Esophagus (tissue), 2 donors: ENCODE measurements around the gene CDHR4. TPM values are rescaled to one million over a fixed set of nuclear protein-coding genes. Genes with fewer than 3 reads are reported as not detected.
"Not testable (repeated sequence)": the region's sequence is repeated elsewhere in the genome, so short reads cannot be mapped to it uniquely, and the experiment has no call there.

ENCODE experiments used
- H3K27ac ChIP-seq, 2 donors: one replicate each; pipeline ENCODE4 v1.5.1; 2013; ENCODE audit warnings: low read depth in 2 of 2, mild to moderate bottlenecking in 2 of 2, inconsistent platforms in 1 of 2, low read length in 1 of 2, moderate library complexity in 1 of 2
- H3K27me3 ChIP-seq, 2 donors: one replicate each; pipeline ENCODE4 v1.6.1; 2013; ENCODE audit warnings: low read length in 2 of 2, control low read depth in 1 of 2, mild to moderate bottlenecking in 1 of 2; ENCODE audit not compliant: insufficient read depth in 2 of 2, control insufficient read depth in 1 of 2
- H3K36me3 ChIP-seq, 2 donors: one replicate each; pipeline ENCODE4 v1.6.1; 2013; ENCODE audit warnings: low read length in 1 of 2; ENCODE audit not compliant: control insufficient read depth in 2 of 2, insufficient read depth in 2 of 2
- H3K4me1 ChIP-seq, 2 donors: one replicate each; pipeline ENCODE4 v1.6.1; 2013; ENCODE audit warnings: low read length in 1 of 2; ENCODE audit not compliant: control insufficient read depth in 2 of 2, insufficient read depth in 2 of 2
- H3K4me3 ChIP-seq, 2 donors: one replicate each; pipeline ENCODE4 v1.5.1; 2013; ENCODE audit warnings: low read length in 2 of 2, mild to moderate bottlenecking in 2 of 2, low read depth in 1 of 2, moderate library complexity in 1 of 2
- H3K9me3 ChIP-seq, 2 donors: one replicate each; pipeline ENCODE4 v1.6.1; 2013; ENCODE audit warnings: mild to moderate bottlenecking in 2 of 2, low read depth in 1 of 2, low read length in 1 of 2, moderate library complexity in 1 of 2; ENCODE audit not compliant: control insufficient read depth in 2 of 2, insufficient read depth in 1 of 2
- WGBS, 2 donors: extraction: QIAGEN DNeasy Blood & Tissue Kit; methylation state at CpG; one replicate each; pipeline ENCODE4 v1.1.7; 2013; 5-methylcytosine and 5-hydroxymethylcytosine counted together
- polyA plus RNA-seq, 2 donors: library from polyadenylated mRNA; stranded (reverse); fragments of 200-250 nt; gene quantifications; one replicate each; pipeline ENCODE4 v1.2.3, GENCODE V29; 2013
- donor health status: healthy with polysubstance abuse.
- donor health status: Bipolar disorder and iron deficiency.

CDHR4 gene
- polyA plus RNA-seq, 2 donors: 0.04 TPM; not detected in 1

DNA sequence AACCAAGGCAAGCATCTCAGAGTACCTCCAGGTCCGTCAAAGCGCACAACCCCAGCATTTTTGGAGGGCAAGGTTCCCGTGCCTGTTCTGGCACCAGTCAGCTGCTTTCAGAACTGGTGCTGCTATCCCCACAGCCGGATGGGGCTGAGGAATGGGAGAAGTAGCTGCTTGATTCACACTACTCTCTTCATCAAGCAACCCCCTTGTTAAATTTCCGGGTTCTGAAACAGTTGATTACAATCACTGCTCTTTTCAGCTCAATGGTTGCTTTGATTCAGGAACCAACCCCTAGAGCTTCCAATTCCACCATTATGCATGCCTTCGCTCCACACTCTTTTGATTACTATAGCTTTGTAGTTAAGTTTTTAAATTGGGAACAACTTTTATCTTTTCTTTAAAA is 26.3 kb upstream of the CDHR4 start:
- Histone ChIP-seq H3K27ac (no peak overlapping the region), H3K4me1 (peaks cover 0 to 4% of the 10 kb centered on the region in 2 donors), H3K27me3 (no peaks in the 10 kb centered on the region), H3K36me3 (peaks cover 0 to 9% of the 10 kb centered on the region in 2 donors), H3K9me3 (no peaks in the 10 kb centered on the region), H3K4me3 (no peak overlapping the region)
- 71 to 85% methylated on average over 6 of the region's 6 CpGs for WGBS, 2 donors

- H3K4me3 ChIP-seq, H3K27me3 ChIP-seq, H3K9me3 ChIP-seq, H3K36me3 ChIP-seq, H3K4me1 ChIP-seq, H3K27ac ChIP-seq: not testable (repeated sequence)
- WGBS, 2 donors: 79 to 96% methylated on average over 3 of the region's 3 CpGs
Measured at GRCh38 chr3:49823131-49823530, 23.5 kb upstream of the CDHR4 start.

DNA sequence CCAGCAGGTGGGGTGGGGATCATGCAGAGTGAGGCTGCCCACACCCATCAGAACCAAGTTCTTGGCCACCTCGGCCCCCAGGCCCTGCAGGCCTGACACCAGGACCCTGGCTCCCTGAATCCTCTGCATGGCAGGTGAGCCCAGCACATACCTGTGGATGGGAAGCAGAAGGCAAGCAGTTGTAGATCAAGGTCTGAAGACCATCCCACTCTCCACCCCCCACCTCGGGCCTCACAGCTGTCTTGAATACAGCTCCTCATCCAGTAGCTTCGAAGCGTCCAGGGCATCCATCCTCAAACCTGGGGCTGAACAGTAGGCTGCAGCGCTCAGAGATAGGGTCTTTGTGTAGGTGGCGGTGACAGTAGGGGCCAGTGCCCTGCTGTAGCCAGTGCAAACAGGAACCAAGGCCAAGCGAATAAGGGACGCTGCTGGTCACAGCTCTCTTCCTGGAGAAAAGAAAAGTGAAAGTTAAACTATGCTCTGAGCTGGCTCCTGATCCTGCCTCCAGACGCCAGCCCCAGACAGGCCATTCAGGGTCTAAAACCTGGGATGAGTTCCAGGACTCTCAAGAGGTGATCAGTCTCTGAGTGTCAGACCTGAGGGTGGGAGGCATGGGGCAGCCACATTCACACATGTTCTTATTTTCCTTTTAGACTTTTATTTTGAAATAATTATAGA is 14.0 kb upstream of the CDHR4 start, which contains the start of gene UBA7:
Gene UBA7 (minus strand): TSS at position 457 of the 678 bp plus-strand sequence. CDS start 166 bp downstream, at position 291.
- Histone ChIP-seq H3K4me1 (peaks cover 11 to 15% of the 10 kb centered on the region in 2 donors), H3K9me3 (no peaks in the 10 kb centered on the region), H3K27ac (peak within 1 kb of the TSS; percentile 50 to 86), H3K27me3 (no peaks in the 10 kb centered on the region), H3K36me3 (peaks cover 15 to 25% of the 10 kb centered on the region in 2 donors), H3K4me3 (peak within 1 kb of the TSS; percentile 43 to 67)
- WGBS, 2 donors: 5 to 8% methylated on average over 9 of the region's 9 CpGs

DNA sequence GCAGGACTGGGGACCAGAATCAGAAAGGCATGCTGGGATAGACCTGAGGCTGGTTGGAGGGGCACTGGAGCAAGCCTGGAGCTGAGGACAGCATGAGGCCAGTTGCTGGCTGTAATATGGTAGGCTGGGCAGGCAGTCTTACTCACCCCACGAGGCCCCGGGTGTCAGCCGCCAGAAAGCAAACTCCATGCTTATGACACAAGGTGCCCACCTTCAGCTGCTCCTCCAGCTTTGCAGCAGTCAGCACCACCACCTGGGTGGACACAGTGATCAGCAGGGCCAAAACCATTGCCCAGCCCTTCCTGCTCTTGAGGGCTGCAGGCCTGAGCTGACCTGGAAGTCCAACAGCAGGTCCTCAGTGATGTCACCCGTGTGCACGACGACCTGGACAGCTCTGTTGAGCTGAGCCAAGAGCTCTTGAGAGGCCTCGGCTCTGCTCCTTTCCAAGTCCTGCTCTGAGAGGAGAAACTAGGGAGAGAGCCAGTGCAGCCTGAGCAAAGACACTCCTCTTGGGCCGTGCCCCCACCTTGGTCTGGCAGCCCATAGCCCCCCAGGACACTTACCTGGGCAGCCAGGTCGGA is 13.3 kb upstream of the CDHR4 start:
- peaks cover 11 to 15% of the 10 kb centered on the region in 2 donors for H3K4me1 ChIP-seq
- H3K27ac ChIP-seq: peak overlapping the region; percentile 50 to 86
- H3K36me3 ChIP-seq: peaks cover 15 to 25% of the 10 kb centered on the region in 2 donors
- H3K4me3 ChIP-seq: peak overlapping the region; percentile 43 to 67
- H3K27me3 ChIP-seq: no peaks in the 10 kb centered on the region
- 26 to 37% methylated on average over 9 of the region's 9 CpGs for WGBS, 2 donors
- H3K9me3 ChIP-seq: no peaks in the 10 kb centered on the region

- H3K27ac ChIP-seq: peak overlapping the region; percentile 23 to 53
- 50 to 65% methylated on average over 13 of the region's 13 CpGs for WGBS, 2 donors
Measured at GRCh38 chr3:49807431-49808114, 7.9 kb upstream of the CDHR4 start.

DNA sequence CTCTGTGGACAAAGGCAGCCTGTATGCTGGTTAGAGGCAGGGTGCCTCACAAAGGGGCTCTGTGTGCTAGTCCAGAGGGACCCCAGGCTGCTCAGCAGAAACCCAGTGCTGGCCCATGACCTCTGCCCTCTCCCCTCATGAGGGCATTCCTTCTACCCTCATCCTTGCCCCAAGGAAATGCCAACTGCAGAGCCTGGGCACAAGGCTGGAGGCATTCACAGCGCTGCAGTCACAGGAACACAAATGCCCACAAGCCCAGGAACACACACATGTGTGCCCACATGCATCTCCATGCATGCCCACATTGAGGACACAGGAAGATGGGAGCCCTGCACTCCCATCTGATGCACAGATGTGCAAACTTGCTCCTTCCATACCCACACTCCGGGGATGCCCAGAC is 7.2 kb upstream of the CDHR4 start:
- Histone ChIP-seq H3K27me3 (no peaks in the 10 kb centered on the region), H3K27ac (peak overlapping the region; percentile 11 to 53), H3K4me1 (peaks cover 12 to 42% of the 10 kb centered on the region in 2 donors), H3K9me3 (no peaks in the 10 kb centered on the region), H3K36me3 (peaks cover 15 to 28% of the 10 kb centered on the region in 2 donors), H3K4me3 (no peak overlapping the region)
- 62 to 79% methylated on average over 2 of the region's 2 CpGs for WGBS, 2 donors

More at GRCh38 chr3:49807431-49808114, 7.9 kb upstream of the CDHR4 start:
- Histone ChIP-seq H3K4me1 (peaks cover 14 to 46% of the 10 kb centered on the region in 2 donors), H3K36me3 (peaks cover 15 to 29% of the 10 kb centered on the region in 2 donors), H3K27me3 (no peaks in the 10 kb centered on the region), H3K4me3 (no peak overlapping the region), H3K9me3 (no peaks in the 10 kb centered on the region)

GRCh38 chr3:49805897-49806701 is 6.4 kb upstream of the CDHR4 start:
- Histone ChIP-seq H3K4me3 (no peak overlapping the region), H3K4me1 (peaks cover 12 to 42% of the 10 kb centered on the region in 2 donors), H3K27ac (peak overlapping the region; percentile 94 to 97), H3K36me3 (peaks cover 15 to 20% of the 10 kb centered on the region in 2 donors), H3K9me3 (no peaks in the 10 kb centered on the region), H3K27me3 (no peaks in the 10 kb centered on the region)
- 40 to 44% methylated on average over 11 of the region's 11 CpGs for WGBS, 2 donors

DNA sequence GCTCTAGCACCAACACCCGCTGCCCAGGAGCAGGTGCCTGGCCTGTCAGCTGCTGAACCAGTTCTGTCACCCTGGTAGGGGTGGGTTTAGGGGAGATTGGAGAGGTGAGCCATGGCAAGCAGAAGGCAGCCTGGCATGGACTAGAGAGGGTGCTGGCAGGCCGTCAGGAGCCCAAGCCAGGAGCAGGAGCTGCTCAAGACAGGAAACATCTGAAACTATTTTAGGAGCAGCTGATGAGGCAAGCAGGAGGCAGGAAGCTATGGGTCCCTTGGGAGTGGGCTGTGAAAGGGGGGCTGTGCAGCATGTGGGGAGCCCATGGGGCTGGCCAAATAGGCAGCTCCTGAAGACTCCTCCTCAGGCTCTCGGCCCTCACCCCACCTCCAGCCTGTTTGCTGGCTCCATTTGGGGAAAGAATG is 5.7 kb upstream of the CDHR4 start:
- Histone ChIP-seq H3K27ac (peak overlapping the region; percentile 94 to 97), H3K27me3 (no peaks in the 10 kb centered on the region), H3K9me3 (no peaks in the 10 kb centered on the region), H3K36me3 (peaks cover 7 to 17% of the 10 kb centered on the region in 2 donors), H3K4me1 (peaks cover 12 to 42% of the 10 kb centered on the region in 2 donors), H3K4me3 (no peak overlapping the region)
- WGBS, 2 donors: 26 to 49% methylated on average over 3 of the region's 3 CpGs
